Kidney capillary endothelial cell (primary cell): Measurements from ENCODE around the gene ZNF75A.
"Not testable (repeated sequence)": the region's sequence is repeated elsewhere in the genome, so short reads cannot be mapped to it uniquely, and the experiment has no call there.

ENCODE experiments used
- DNase-seq: peaks from one replicate; pipeline ENCODE4 v3.0.0-alpha.2; 2018; ENCODE audit warnings: low spot score

Gene ZNF75A

DNA sequence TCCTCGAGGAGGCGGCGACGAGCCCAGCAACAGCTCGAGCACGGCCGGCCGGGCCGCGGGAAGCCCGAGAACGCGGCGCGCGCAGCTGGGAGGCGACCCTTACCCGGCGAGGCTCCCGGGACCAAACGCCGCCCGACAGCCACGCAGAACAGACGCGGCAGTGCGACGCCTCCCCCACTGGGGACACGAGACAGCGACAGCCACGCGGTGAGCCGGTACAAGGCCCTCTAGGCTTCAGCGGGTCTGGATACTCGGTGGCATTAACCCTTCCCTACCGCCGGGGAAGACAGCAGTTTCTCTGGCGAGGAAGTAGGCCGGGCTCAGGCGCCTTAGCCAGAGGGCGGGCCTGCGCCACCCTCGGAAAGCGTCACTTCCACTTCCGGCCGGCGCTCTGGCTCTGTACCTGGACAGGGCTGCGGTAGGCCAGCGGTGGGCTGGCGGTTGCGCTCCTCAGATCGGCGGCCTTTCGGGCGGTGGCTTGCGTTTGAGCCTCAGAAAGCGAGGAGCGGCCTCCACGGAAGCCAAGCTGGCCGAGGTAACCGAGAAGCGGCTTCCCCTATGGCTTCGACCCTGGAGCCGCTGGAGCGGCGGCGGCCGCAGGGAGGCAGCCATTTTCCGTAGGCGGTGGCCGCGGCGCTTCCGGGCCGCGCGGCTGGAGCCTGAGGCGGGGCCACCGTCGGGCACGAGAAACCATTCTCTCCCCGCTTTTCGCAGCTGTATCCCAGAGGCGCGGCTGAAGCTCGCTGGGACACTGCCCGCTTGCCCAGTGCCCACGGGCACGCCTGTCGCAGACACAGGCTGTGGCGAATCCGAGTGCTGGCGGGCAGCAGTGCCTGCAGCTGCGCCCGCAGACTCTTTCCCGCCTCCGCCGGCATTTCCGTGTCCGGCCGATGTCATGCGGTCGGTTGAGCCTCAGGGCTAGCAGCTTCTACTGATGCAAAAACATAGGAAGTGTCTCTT lies at the start of gene ZNF75A, which contains the start of gene TIGD7:
ZNF75A (plus strand) TSS at position 389 of the 960 bp plus-strand sequence. CDS start 2,932 bp downstream, outside the sequence.
TIGD7 (minus strand) TSS at position 322 of the 960 bp plus-strand sequence. CDS start 4,816 bp downstream, outside the sequence.
- peak; percentile 81 for DNase-seq

DNA sequence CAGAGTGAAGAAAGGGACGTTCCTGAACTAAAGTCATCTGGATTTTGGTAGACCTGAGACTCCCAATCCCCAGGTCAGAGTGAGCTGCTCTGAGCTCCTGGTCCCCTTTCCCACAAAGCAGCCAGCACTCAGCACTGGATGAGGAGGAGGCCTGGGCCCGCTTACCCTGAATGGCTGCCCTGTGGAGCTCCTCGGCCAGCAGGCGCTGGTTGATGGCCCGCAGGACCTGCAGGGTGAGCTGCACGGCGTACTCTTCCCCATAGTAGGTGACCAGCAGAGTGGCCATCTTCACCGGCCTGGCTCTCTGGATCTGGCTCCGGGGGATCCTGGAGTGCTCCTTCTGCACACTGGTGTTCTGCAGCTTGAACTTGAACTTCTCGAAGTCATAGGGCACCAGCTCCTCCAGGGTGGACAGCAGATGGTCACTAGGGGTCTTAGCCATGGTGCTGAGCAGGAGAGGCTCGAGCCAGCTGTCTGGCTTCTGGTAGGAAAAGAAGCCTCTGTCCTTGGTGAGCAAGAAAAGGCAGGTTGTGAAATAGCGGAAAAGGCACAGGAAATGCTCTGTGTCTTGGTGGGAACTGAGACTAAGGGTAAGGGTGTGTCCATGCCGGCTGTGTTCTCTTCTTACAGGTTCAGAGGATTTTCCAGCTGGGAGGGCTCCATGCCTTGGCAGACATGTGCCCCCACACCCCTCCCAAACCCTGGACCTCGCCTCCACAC lies 49.0 kb upstream of the ZNF75A start, which contains the start of gene MEFV:
MEFV (minus strand) TSS at position 488 of the 720 bp plus-strand sequence; CDS start at position 442, 46 bp downstream.
- DNase-seq, result no peak

DNA sequence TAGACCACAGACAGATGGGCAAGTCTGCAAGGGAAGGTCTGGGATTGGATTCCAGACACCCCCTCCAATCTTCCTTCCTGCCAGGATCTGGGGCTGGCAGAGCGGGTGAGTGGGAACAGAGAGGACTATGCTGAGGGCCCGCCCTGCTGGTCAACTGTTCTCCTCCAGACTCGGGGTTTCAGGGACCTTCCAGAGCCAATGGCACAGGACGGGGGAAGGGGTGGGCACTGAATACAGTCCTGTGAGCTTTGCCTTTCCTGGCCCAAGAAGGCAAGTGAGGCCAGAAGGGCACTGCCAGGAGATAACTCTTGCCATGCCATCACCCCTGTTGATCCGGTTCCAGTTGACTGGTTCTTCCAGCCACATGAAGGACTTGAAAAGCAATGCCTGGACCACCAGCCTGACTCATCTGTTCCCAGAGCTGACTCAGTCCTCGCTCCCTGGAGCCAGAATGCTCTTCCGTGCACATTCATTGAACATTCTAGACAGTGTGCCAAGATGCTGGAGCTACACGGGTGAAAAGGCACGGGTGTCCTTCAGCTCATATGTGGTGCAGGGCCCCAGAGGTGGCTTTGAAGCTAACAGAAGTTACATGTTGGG lies 48.3 kb upstream of the ZNF75A start:
- DNase-seq, result no peak

DNA sequence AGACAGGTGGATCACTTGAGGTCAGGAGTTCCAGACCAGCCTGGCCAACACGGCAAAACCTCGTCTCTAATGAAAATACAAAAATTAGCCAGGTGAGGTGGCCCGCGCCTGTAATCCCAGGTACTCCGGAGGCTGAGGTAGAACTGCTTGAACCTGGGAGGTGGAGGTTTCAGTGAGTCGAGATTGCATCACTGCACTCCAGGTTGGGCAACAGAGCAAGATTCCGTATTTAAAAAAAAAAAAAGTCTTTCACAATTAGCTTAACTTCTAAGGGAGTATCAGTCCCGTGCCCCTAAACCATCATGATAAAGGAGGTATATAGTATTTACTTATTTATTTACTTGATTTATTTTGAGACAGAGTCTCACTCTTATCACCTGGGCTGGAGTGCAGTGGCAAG lies 45.5 kb upstream of the ZNF75A start:
- DNase-seq, result no peak

DNA sequence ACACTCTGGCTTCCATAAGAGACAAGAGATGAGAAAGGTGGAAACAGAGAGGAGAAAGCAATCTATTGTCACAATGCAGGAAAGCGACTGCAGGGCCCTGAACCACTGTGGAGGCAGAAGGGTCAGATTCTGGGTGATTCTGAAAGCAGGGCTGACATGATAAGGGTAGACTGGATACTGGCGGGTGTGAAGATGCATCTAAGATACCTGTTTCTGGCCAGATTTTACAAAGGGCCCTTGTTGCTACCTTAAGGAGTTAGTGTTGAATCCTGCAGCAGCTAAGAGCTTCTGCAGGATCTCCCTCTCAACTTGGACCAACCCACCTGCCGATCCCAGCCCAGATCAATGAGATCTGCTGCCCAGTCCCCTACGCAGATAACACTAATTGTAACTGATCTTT lies 42.8 kb upstream of the ZNF75A start:
- no peak for DNase-seq

DNA sequence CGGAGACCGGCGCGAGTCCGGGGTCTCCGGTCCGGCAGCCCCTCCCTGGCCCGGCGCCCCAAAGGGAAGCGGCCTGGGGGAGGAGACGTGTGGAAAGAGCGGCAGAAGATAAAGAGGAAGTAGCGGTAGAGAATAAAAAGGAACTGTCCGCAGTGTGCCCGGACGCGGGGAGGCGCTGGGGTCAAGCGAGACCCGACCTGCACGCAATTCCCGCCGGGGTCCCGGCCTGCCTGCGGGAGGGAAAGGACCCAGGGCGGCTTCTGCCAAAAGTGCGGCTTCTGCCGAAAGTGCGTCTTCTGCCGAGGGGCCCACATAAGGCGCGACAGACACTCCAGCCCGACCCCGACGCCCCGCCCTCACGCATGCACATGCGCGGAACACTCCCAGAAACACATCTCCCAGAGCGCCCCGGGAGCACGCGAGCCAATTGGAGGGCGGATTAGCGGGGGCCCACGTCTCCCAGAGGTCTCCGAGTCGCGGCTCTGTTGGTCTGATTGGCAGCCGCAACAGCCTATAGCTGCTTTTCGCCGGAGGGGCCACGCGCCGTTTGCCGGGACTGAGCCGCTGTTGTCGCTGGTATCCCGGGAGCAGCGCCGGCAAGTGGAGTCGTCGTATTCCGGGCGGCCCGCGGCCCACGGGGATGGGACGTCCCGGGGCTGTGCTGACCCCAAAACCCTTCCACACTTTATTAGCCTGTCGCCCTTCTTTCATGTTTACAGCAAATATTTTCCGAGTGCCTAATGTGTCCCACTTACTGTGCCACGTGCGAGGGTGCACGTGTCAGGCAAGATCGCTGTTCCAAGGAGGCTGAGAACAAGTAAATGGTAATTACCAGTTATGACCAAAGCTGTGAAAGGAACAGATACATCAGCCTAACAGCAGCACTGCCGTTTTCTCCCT lies 40.9 kb upstream of the ZNF75A start:
- DNase-seq, result peak; percentile 94

DNA sequence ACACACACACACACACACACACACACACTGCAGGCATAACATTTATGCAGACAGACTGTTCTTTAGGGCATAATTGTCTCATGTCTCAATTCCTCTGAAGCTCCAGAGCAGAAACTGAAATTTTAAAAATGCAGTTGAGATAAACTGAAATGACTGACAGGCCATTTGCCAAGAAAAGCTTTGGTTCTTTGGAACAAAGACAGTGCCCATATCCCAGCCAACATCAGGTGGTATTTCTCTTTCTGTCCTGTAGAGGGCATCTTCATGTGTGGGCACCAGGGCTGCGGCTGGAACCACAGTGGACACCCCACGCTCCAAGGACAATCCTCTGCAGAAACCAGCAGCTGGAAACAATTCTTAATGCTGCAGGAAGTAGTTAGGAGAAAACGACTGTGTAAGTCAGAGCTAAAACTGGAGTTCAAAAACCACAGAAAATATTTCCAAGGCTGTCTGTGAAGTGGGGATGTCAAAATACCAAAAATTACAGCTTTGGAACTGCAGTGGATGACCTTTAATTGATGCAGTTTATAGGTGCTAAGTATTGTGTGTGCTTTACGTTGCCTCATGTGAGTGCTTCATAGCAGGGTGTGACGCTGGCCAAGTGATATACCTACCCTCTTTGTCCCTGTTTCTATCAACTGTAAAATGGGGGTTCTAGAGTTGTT lies 38.3 kb upstream of the ZNF75A start:
- DNase-seq, result no peak

DNA sequence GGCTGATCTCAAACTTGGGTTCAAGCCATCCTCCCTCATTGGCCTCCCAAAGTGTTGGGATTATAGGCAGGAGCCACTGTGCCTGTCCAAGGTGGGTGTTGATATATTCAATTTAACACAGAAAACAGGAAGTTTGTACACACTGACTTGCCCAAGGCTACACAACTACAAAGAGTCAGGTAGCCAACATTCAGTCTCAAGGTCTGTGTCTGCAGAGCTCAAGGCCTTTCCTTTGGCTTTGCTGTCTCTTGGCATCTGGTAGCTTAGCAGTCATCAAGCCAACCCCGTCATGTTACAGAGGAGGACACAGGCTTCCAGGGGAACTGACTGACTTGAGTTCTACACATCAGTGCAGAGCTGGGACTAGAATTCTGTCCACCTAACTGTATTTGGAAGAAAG lies 37.0 kb upstream of the ZNF75A start:
- no peak for DNase-seq

DNA sequence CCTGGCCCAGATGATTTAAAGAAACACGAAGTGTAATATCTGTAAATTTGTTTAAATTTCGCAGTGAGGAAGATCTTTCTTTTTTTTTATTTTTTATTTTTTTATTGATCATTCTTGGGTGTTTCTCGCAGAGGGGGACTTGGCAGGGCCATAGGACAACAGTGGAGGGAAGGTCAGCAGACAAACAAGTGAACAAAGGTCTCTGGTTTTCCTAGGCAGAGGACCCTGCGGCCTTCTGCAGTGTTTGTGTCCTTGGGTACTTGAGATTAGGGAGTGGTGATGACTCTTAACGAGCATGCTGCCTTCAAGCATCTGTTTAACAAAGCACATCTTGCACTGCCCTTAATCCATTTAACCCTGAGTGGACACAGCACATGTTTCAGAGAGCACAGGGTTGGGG lies 34.6 kb upstream of the ZNF75A start:
- not testable (repeated sequence) for DNase-seq

DNA sequence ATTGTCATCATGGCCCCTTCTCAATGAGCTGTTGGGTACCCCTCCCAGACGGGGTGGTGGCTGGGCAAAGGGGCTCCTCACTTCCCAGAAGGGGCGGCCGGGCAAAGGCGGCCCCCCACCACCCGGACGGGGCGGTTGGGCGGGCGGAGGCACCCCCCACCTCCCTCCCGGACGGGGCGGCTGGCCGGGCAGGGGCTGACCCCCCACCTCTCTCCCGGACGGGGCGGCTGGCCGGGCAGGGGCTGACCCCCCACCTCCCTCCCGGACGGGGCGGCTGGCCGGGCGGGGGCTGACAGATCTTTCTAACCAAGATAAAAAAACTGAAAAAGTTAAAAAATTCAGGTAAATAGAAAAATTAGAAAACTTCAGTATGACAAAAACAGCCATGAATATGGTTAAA lies 34.0 kb upstream of the ZNF75A start:
- not testable (repeated sequence) for DNase-seq

DNA sequence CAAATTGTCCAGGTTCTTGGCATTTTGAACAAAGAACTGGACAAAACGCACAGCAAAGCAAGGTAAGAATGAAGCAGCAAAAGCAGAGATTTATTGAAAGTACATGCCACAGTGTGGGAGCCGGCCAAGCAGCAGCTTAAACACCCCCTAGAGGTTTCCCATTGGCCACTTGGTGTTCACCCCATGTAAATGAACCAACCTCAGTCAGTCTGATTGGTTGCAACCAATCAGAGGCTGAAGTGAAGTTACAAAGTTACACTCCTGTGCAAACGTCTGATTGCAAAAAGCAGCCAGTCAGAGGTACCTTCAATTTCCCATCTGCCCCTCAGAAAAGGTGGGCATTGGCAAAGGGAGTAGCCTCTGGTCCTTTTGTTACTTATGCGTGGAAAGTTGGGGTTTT lies 30.8 kb upstream of the ZNF75A start:
- no peak for DNase-seq

DNA sequence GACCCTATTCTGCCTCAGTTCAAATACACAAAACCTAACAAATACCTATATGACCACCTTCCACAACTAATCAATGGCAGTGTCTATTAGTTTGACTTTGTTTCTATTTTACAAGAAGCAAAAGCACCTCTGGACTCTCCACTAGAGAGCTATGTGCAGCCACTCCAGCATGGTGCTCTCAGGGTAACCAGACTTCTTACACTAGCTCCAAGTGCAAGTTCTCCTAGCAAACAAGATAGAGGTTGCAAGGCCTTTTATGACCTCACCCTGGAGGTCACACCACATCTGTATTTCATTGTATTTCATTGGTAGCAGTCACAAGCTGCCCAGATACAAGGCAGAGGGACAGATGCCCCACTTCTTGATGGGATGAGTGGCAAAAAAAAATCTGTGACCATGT lies 30.4 kb upstream of the ZNF75A start:
- no peak for DNase-seq

DNA sequence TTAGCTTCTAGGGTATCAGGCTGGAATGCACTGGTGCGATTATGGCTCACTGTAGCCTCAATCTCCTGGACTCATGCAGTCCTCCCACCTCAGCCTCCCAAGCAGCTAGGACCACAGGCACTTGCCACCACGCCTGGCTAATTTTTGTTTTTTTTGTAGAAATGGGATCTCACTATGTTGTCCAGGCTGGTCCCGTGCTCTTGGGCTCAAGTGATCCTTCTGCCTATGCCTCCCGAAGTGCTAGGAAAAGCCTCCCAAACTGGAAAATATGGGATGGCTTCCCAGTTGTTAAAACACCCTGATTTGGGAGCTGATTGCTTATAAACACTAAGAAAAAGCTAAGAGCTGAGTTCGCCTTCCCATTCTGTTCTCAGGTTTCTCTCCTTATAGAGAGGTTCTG lies 28.6 kb upstream of the ZNF75A start:
- no peak for DNase-seq

DNA sequence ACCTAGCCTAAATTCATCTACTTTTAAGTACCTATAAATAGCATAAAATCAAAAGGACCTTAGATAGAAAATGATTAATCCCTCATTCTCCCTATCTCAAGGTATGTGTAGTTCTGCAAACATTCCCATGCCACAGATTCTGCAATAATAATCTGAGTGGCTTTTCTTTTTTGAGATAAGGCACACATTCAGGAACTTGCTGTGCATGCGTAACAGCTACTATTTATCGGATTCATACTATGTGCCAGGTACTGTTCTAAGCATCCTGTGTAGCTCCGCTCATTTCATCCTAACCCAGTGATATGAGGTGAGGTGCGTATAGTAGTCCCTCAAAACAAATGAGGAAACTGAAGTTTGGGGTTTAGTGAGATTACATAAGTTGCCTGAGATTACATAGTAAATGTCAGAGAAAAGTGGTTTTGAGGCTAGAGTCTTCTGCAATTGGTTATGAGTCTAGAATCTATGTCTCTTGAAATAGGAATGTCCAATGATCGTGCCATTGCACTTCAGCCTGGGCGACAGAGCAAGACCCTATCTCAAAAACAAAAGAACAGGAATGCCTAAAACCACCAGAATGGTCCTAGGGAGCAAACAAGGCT lies 24.0 kb upstream of the ZNF75A start:
- DNase-seq, result no peak

DNA sequence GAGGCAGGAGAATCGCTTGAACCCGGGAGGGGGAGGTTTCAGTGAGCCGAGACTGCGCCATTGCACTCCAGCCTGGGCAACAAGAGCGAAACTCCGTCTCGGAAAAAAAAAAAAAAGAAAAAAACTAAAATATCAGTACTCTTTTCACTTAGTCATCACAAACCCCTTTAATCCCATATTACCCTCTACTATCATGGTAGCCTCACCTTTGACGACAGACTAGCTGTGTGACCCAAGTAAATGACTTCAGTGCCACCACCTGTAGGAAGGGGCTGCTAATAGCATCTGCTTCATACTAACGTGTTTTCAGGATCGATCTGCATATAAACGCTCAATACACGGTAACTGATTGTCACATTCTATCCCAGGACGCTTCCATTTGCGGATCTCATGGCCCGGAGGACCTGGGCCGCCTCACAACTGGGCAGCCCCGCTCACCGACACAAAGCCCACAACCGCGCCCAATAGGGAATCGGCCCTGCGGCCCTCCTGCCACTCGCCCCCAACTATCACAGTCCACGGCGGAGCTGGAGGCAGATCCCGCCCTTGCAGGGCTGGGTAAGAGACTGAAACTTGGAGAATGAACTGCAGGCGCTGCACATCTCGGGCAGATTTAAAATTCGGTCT lies 23.1 kb upstream of the ZNF75A start:
- DNase-seq, result peak; percentile 54

DNA sequence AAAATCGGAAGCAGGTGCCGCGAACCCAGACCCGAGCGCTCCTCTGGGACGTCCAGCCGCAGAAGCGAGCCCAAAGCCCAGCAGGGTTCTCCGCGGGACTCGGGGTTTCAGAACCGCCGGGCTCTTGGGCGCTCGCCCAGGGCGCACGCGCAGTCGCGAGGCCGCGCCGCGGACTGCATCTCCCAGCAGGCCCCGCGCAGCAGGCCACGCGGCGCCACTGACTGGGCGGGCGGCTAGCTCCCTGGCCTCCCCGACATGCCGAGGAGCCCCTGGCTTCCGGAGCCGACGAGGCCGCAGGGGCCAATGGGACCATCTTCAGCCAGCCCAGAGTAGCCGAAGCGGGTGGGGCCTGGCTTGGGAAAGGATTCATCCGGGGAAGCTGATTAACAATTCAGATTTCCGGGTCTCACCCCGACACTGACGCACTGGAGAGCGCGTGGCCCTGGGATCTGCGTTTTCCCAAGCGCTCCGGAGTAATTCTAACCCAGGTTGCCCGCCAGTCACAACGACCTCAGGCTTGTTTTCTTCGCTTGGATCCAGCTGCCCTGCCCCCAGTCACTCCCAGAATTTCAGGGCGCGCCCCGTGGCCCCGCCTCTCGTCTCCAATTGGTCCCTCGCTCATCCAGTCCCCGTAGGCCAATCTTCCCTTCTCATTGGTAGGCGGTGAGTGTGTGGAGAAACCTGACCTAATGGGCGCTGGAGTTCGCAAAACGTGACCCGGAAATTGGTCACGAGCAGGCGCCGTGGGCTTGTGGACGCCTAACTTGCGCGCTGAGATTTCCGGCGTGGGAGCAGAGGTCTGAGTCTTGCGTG lies 22.4 kb upstream of the ZNF75A start, which contains the start of gene ZNF263:
ZNF263 (plus strand) TSS at position 762 of the 813 bp plus-strand sequence. CDS start 328 bp downstream, outside the sequence.
- peak; percentile 98 for DNase-seq

DNA sequence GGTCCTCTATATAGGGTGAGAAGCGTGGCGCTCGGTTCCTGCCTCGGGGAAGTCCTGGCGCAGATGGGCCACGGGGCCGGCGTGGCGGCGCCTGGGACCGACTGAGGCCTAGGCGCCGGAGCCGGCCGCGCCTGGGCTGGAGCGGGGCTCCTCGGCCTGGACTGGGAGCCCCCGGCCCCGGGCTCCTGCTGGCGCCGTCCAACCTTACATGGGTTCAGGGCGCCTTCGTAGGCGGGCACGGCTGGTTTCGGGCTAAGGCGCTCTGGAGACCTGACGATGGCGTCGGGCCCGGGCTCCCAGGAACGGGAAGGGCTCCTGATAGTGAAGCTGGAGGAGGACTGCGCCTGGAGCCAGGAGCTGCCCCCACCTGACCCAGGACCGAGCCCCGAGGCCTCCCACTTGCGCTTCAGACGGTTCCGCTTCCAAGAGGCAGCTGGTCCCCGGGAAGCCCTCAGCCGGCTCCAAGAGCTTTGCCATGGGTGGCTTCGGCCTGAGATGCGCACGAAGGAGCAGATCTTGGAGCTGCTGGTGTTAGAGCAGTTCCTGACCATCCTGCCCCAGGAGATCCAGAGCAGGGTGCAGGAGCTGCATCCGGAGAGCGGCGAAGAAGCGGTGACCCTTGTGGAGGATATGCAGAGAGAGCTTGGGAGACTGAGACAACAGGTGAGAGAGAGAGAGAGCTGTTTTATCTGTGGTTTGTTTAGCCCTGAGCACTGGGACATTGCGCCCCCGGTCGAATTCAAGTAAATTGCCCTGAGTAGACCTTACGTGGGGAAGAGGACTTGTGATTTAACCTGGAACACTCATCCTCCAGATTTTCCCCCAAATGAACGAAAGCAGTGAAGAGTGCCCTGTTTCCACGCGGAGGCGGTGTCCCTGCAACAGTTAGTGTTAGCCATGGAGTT lies 21.5 kb upstream of the ZNF75A start:
- peak; percentile 25 for DNase-seq

DNA sequence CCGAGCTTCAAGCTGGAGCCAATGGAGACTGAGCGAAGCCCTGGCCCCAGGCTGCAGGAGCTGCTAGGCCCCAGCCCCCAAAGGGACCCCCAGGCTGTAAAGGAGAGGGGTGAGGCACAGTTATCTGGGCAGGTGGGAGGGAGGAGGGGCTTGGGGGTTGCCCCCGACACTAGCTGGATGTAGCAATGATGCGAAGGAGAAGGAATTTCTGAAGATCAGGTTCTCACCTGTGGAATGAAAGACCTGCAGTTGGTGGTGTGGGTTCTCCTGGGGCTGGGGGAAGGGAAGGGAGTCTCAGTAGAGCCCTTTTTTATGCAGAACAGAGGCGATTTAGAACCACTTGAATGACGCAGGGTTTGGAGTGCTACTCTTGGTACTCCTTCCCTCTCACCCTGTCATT lies 20.2 kb upstream of the ZNF75A start:
- no peak for DNase-seq
